HG02623 (cell line): ENCODE results near the gene AXDND1.

Experiments used
- ATAC-seq: cut with Tn5 transposase; IDR thresholded peaks from one replicate; pipeline ENCODE4 v1.9.1; 2021; ENCODE audit warnings: moderate library complexity; ENCODE audit not compliant: unreplicated experiment

AXDND1 gene

DNA sequence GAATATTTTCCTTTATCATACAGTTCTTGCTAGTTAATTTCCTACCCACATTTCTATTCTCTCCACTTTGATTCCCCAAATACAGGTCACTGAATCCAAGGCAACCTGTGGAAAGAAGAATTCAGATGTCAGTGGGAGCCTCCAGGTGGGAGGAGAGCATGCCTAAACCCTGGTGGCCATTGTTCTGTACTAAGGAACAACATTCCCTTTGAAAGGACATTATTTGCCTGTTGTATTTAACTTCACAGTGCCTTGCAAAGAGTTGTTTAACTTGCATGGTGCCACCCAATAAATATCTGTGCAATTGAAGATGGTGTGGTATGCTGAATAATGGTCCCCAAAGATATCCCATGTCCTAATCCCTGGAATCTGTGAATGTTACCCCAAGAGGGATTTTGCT lies 188.7 kb downstream of the AXDND1 start:
- no peak for ATAC-seq

DNA sequence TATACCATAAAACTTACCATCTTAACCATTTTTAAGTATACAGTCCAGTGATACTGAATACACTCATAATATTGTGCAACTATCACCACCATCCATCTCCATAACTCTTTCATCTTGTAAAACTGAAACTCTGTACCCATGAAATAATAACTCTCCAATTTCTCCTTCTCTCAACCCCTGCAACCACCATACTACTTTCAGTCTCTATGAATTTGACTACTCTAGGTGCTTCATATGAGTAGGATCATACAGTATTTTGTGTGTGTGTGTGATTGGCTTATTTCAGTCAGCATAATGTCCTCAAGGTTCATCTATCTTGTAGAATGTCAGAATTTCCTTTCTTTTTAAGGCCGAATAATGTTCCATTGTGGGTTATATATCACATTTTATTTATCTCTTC lies 192.3 kb downstream of the AXDND1 start:
- no peak for ATAC-seq

DNA sequence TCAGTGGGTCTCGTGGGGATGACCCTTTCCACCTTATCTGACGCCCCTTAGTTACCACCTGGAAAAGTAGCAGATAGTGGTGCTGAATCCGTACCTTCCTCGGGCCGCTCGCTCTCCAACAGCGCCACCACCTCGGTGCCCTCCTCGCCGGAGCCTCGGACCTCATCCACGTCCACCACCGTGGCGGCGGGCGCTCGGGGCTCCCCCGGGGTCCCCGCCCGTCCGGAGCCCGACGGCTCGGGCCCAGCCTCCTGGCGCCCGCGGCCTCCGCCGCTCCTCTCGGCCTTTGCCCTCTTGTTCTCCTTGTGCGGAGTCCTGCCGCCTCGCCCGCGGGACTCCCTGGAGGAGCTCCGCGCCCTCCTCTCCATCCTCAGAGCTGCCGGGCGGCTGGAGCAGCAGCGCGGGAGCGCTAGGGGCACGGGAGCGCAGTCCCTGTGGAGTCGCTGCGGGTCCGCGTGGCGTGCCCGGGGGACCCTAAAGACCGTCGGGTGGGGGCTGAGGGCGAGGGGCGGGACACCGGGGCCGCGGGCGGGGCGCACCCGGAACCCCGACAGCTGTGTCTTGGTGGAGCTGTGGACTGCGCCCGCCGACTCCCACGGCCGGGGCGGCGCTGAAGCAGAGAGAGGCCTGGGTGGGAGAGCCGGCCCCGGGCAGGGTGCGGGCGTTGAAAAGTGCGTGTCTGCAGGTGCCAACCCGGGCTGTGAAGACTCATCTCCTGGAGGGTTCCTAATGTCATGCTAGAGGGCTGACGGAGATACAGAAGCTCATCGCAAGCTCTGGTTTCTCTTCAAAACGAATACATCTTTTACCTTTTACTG lies 209.9 kb downstream of the AXDND1 start, which contains the start of gene NPHS2:
NPHS2 (minus strand) TSS at position 452 of the 818 bp plus-strand sequence; CDS start at position 368, 84 bp downstream.
- ATAC-seq, result no peak

DNA sequence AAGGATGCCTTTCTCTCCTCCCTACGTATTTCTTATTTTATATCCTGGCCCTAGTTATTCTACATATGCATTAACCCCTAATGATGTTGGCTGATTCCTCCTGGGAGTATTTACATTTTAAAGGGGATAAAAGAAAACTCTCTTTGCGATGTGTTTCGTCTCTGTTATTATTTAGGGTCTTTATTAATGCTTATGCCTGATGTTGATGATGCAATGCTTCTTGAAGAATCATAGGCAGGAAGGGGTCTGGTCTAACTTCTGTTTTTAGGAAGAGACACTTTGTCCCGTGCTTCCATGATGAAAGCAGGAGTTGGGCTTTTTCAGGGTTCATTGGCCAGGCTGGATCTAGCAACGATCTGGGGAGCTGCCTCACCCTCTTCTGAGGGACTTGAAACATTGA lies 210.7 kb downstream of the AXDND1 start:
- ATAC-seq, result no peak

DNA sequence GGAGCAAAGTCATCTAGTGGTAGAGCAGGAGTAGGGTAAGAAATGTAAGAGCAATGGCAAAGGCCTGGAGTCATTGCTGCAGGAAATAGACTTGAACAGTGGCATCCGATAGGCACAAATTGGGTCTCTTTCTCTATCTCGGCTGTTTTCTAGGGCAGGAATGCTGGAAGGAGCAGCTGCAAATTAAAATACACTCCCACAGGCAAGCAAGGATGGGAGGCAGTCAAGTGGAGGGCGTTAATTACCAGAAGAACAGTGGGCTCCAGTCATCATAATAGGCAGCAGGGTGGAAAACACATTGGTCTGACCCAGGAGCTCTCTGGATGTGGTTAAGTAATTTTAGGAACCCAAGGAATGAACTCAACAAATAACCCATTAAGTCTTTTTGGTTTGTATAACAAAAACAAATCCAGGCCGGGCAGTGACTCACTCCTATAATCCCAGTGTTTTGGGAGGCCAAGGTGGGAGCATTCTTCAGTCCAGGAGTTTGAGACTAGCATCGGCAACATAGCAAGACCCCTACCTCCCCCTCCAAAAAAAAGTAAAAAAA lies 218.1 kb downstream of the AXDND1 start:
- ATAC-seq, result no peak

DNA sequence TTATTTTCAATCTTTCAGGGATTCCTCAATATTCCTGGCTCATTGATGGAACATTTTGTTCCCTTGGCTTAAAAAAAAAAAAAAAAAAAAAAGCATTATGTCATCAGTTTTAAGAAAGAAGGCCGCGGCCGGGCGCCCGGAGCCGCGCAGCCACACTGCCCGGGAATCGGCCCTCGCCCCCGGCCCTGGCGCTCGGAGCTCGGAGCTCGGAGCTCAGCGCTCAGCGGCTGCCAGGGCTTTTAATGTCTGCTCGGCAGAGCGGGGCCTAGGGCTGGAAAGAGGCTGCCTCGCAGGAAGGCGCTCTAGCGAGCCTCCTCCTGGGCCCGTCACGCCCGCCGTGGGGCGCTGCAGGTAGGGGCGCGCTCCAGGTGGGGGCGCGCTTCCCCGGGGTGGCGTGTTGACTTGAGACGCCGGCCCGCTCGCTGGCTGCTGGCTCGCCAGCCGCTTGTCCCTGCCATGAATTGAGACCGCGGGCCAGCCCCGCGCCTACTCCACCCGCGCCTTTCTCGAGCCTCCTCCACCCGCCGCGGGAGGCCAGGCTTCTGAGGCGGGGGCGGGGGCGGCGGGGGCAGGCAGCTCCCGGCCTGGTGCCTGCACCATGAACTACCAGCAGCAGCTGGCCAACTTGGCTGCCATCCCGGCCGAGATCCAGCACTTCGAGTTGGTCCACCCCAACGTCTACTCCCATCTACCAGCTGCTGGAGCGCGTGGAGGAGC lies 220.5 kb downstream of the AXDND1 start:
- ATAC-seq, result no peak

DNA sequence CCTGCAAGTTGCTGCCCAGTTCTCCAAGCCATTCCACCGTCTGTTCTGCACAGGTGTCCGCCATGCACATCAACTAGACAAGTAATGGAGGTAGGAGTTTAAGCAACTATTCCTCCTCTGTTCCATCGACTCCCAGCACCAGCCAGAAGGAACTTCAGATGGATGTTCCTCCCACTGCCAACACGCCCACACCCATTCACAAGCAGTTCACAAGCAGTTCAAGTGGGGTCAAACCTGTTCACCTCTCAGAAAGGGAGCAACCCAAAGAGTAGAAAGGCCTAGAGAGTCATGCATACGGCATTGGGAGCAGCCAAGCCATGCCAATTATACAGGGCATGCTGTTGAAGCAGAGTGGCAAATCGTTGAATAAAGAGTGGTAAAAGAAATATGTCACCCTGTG lies 221.6 kb downstream of the AXDND1 start:
- ATAC-seq, result no peak

DNA sequence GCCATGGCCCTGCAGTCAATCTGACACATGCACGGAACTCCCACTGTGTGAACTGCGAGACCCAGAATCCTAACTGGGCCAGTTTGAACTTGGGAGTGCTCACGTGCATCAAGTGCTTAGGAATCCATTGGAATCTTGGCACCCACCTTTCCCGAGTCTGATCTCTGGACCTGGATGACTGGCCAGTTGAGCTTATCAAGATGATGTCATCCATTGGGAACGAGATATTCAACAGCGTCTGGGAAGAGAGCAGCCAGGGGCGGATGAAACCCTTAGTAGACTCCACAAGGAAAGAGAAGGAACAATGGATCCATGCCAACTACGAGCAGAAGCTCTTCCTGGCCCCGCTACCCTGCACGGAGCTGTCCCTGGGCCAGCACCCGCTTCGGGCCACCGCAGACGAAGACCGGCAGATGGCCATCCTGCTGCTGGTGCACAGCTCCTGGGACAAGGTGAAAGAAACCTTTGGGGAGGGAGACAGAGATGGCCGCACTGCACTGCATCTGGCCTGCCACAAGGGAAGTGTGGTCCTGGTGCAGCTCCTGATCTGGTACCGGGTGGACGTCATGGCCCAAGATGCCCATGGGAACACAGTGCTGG lies 222.8 kb downstream of the AXDND1 start:
- ATAC-seq, result no peak

DNA sequence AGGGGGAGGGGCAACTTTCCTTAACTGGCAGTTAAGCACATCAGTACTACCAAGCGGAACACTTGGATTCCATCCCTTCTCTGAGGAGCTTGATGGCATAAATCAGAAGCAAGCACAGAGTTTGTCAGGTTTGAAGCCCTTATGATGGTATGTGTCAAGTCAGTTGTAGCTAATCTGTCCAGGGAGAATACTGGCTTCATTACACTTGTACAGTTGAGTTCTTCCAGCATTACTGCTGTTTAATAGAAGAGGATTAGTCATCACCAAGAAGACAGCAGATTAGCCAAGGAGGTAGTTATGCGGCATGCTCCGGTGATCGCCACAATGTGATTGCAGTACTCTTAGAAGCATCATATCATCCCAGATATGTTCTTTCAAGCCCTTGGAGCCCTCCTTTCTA lies 223.7 kb downstream of the AXDND1 start:
- ATAC-seq, result no peak

DNA sequence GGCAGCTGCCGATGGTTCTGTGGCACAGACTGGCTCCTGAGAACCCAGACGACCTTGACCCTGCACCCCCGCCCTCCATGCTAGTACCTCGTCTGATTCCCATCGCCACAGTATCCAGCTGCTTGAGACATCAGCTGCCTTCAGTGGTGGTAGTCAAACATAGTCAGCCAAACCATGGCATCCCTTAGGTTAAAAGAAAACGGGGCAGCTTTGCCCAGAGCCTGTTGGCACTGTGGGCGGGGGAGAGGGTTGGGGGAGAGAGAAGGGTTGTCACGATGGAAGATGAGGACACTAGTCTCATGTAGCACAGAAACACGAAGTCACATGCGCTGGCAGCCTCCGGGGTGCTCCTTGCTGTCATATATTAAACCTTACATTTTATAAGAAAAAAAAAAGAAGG lies 224.9 kb downstream of the AXDND1 start:
- no peak for ATAC-seq

DNA sequence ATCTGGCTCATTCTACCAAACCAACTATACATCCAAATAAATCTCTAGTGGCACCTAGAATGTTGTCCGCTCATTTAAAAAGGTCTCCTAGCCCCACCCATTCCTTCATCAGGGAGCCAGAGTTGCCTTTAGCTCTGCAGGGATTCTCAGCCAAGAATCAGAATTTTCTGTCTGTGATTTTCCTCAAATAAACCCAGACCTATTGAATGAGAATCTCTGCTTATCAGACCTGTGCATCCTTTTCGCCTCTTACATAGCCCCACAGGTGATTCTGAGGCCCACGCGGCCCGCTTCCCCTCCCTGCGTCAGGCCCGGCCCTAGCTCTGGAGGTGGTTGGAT lies 225.5 kb downstream of the AXDND1 start:
- ATAC-seq, result no peak

DNA sequence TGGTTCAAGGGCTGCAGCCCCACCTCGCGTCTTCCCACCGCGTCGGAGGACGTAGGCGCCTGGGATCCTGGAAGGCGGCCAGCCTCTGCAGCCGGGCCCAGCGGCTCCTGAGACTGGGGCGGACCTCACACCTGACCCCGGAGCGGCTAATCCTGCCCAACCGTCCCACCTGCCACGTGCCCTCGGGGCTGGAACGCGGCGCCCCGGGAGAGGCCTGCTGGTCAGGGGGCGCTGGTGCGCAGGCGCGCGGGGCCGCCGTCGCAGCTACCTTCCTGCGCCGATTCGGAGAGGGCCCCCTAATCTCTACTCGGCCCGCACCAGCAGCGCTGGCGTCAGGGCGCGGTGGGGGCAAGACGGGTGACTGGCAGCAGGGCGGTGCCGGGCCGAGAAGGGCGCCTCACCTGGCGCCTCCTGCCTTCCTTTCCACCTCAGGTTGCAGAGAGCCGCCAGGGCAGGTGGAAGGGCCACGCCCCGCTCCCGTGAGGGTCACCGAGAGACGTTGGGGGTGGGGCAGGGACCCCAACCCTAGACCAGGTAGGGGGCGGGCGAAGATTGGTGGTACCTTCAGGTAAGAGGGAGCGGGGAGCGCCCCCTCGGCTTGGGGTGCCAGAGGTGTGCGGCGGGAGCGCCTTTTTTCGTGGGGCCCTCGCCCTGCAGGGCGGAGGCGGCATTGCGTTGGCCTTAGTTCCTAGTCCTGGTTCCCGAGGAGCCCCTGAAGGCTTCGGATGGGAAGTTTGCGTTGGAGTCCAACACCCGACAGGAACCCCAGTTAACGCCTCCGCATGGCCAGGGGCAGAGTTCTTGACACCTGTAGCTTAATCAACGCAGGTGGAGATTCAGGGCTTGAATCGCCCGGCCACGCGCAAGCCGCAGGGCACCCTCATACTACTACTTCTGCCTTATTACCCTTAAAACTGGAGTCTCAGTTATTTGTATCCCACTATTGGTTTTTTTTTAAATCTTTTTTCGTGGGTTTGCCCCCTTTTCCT lies 226.1 kb downstream of the AXDND1 start, which contains the start of gene TDRD5:
TDRD5 (plus strand) TSS at position 241 of the 989 bp plus-strand sequence. CDS start 784 bp downstream, outside the sequence.
- no peak for ATAC-seq

DNA sequence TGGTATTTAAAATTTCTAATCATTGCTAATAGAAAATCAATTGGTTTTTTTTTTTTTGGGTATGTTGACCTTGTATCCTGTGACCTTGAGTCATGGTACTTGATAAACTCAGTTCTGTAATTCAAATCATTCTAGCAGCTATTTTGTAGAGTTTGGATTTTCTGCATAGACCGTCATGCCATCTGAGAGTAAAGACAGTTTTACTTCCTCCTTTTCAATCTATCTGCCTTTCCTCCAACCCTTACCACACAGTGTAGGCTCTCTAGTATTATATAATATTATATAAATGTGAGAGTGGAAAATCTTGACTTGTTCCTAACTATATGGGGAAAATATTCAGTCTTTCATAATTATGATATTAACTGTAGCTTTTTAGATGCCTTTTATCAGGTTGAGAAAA lies 232.9 kb downstream of the AXDND1 start:
- no peak for ATAC-seq

DNA sequence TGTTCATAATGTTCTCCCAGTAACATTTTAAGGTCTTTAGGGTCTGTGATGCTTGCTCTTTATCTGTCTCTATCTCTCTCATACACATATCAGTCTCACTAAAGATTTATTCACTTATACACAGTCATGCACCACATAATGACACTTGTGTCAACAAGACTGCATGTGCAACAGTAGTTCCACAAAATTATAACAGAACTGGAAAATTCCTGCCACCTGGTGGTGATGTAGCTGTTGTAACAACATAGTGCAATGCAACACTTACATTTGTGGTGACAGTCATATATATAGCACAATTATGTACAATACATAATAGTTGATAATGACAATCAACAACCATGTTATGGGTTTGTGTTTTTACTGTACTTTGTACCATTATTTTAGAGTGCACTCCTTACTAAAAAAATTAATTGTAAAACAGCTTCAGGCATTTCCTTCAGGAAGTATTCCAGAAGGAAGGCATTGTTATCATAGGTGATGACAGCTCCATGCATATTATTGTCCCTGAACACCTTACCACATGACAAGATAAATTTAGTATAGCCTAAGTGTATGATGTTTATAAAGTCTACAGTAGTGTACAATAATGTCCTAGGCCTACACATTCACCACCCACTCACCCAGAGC lies 234.0 kb downstream of the AXDND1 start:
- ATAC-seq, result no peak

DNA sequence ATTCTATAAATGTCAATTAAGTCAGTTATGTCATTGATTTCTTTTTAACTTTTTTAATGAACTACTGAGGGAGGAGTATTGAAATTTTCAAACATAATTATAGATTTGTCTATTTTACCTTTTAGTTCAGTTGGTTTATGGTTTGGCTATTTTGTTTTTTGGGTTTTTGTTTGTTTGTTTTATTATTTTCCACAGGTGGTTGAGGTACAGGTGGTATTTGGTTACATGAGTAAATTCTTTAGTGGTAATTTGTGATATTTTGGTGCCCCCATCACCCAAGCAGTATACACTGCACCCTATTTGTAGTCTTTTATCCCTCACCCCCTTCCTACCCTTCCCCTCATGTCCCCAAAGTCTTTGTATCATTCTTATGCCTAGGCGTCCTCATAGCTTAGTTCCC lies 235.3 kb downstream of the AXDND1 start:
- ATAC-seq, result no peak
